ENCODE measurements around the gene KCNMA1.

KCNMA1 gene

GRCh38 chr10:77049146-77049545, 588.5 kb downstream of the KCNMA1 start:
- WGBS (ENCODE audit: insufficient coverage, insufficient read length), result no CpG with 5 or more reads among the region's 3 CpGs
- H3K4me1 ChIP-seq (ENCODE audit: control insufficient read depth, insufficient read depth, low read length), result no peaks in the 10 kb centered on the region
- H3K4me3 ChIP-seq (ENCODE audit: low read length), result no peak overlapping the region
- DNase-seq (ENCODE audit: low read depth, low spot score), result no peak
- H3K36me3 ChIP-seq (ENCODE audit: control insufficient read depth, insufficient read depth, low read length), result no peaks in the 10 kb centered on the region
- H3K27me3 ChIP-seq (ENCODE audit: control insufficient read depth, insufficient read depth, low read length), result no peaks in the 10 kb centered on the region
- H3K27ac ChIP-seq (ENCODE audit: low read length), result no peak overlapping the region
- H3K9me3 ChIP-seq (ENCODE audit: control insufficient read depth, insufficient read depth, low read length), result no peaks in the 10 kb centered on the region

- no peaks in the 10 kb centered on the region for H3K4me1 ChIP-seq (ENCODE audit: control insufficient read depth, insufficient read depth, low read length)
- H3K36me3 ChIP-seq (ENCODE audit: control insufficient read depth, insufficient read depth, low read length), result no peaks in the 10 kb centered on the region
- no peaks in the 10 kb centered on the region for H3K9me3 ChIP-seq (ENCODE audit: control insufficient read depth, insufficient read depth, low read length)
- no CpG with 5 or more reads among the region's 2 CpGs for WGBS (ENCODE audit: insufficient coverage, insufficient read length)
- H3K27ac ChIP-seq (ENCODE audit: low read length), result no peak overlapping the region
- no peak overlapping the region for H3K4me3 ChIP-seq (ENCODE audit: low read length)
- DNase-seq (ENCODE audit: low read depth, low spot score), result no peak
- H3K27me3 ChIP-seq (ENCODE audit: control insufficient read depth, insufficient read depth, low read length), result no peaks in the 10 kb centered on the region
These were observed 592.5 kb downstream of the KCNMA1 start for GRCh38 chr10:77045085-77045484.

GRCh38 chr10:77043420-77043763, 594.2 kb downstream of the KCNMA1 start:
- Histone ChIP-seq H3K27ac (ENCODE audit: low read length) (no peak overlapping the region), H3K27me3 (ENCODE audit: control insufficient read depth, insufficient read depth, low read length) (no peaks in the 10 kb centered on the region), H3K4me3 (ENCODE audit: low read length) (no peak overlapping the region), H3K36me3 (ENCODE audit: control insufficient read depth, insufficient read depth, low read length) (no peaks in the 10 kb centered on the region), H3K4me1 (ENCODE audit: control insufficient read depth, insufficient read depth, low read length) (no peaks in the 10 kb centered on the region), H3K9me3 (ENCODE audit: control insufficient read depth, insufficient read depth, low read length) (no peaks in the 10 kb centered on the region)
- WGBS (ENCODE audit: insufficient coverage, insufficient read length), result no CpG with 5 or more reads among the region's 2 CpGs
- DNase-seq (ENCODE audit: low read depth, low spot score), result no peak

- DNase-seq (ENCODE audit: low read depth, low spot score), result no peak
- peaks cover 2% of the 10 kb centered on the region; the same call in 1 of the 2 replicates for H3K4me1 ChIP-seq (ENCODE audit: control insufficient read depth, insufficient read depth, low read length)
- no peaks in the 10 kb centered on the region for H3K9me3 ChIP-seq (ENCODE audit: control insufficient read depth, insufficient read depth, low read length)
- no peaks in the 10 kb centered on the region for H3K36me3 ChIP-seq (ENCODE audit: control insufficient read depth, insufficient read depth, low read length)
- H3K27me3 ChIP-seq (ENCODE audit: control insufficient read depth, insufficient read depth, low read length), result no peaks in the 10 kb centered on the region
- no CpG with 5 or more reads among the region's 4 CpGs for WGBS (ENCODE audit: insufficient coverage, insufficient read length)
- no peak overlapping the region for H3K4me3 ChIP-seq (ENCODE audit: low read length)
- no peak overlapping the region for H3K27ac ChIP-seq (ENCODE audit: low read length)
These were observed 594.7 kb downstream of the KCNMA1 start for GRCh38 chr10:77042706-77043419.

- no peak for DNase-seq (ENCODE audit: low read depth, low spot score)
- H3K4me3 ChIP-seq (ENCODE audit: low read length), result no peak overlapping the region
- no peaks in the 10 kb centered on the region for H3K9me3 ChIP-seq (ENCODE audit: control insufficient read depth, insufficient read depth, low read length)
- H3K27ac ChIP-seq (ENCODE audit: low read length), result no peak overlapping the region
- WGBS (ENCODE audit: insufficient coverage, insufficient read length), result no CpG with 5 or more reads among the region's 4 CpGs
- H3K36me3 ChIP-seq (ENCODE audit: control insufficient read depth, insufficient read depth, low read length), result no peaks in the 10 kb centered on the region
- H3K4me1 ChIP-seq (ENCODE audit: control insufficient read depth, insufficient read depth, low read length), result peaks cover 3% of the 10 kb centered on the region; the same call in 1 of the 2 replicates
- no peaks in the 10 kb centered on the region for H3K27me3 ChIP-seq (ENCODE audit: control insufficient read depth, insufficient read depth, low read length)
These were observed 595.9 kb downstream of the KCNMA1 start for GRCh38 chr10:77041636-77042258.

DNA sequence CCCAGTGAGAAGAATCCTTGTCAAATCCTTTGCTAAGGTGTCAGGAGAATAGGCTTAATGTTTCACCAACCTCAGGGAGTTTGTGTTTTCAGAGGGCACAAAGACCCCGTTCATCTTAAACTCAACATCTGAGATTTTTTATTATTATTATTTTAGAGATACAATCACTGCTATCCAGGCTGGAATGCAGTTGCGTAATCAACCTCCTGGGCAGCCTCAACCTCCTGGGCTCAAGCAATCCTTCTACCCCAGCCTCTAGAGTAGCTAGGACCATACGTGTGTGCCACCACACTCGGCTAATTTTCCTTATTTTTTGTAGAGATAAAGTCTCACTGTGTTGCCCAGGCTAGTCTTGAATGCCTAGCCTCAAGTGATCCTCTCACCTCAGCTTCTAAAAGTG, 599.2 kb downstream of the KCNMA1 start:
- no peak for DNase-seq (ENCODE audit: low read depth, low spot score)
- Histone ChIP-seq H3K4me3 (ENCODE audit: low read length) (no peak overlapping the region), H3K4me1 (ENCODE audit: control insufficient read depth, insufficient read depth, low read length) (peaks cover 3% of the 10 kb centered on the region; the same call in 1 of the 2 replicates), H3K9me3 (ENCODE audit: control insufficient read depth, insufficient read depth, low read length) (no peaks in the 10 kb centered on the region), H3K27me3 (ENCODE audit: control insufficient read depth, insufficient read depth, low read length) (no peaks in the 10 kb centered on the region), H3K36me3 (ENCODE audit: control insufficient read depth, insufficient read depth, low read length) (no peaks in the 10 kb centered on the region), H3K27ac (ENCODE audit: low read length) (no peak overlapping the region)
- no CpG with 5 or more reads among the region's 4 CpGs for WGBS (ENCODE audit: insufficient coverage, insufficient read length)

DNA sequence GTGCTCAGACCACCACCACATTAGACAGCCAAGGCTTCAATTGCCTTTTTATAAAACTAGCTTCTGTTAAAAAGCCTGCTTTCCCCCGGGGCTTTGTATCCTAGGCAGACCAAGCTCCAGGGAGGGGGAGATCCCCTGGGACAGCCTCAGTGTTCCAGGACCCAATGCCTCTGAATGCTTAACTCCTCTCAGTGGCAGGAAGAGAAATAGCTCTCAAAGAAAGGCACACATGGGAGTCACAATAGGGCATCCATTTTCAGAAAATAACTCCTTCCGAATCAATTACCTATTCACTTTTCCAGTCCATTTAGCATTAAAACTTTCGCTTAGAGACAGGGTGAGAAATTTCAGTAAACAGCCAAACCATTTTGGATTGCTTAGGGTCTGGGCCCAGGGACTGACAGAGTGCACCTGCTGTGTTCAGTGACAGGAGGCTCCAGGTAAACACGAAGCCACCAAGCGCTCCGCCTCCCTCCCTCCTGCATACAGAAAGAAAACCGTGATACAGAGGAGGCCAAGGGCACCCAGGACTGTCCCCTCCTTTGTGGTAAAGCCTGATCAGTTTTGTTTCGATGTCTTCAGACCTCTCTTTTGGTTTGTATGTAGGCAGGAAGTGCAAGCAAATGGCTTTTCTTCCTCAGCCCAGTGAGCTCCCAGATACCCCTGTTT, 599.7 kb downstream of the KCNMA1 start:
- no peak overlapping the region for H3K4me3 ChIP-seq (ENCODE audit: low read length)

DNA sequence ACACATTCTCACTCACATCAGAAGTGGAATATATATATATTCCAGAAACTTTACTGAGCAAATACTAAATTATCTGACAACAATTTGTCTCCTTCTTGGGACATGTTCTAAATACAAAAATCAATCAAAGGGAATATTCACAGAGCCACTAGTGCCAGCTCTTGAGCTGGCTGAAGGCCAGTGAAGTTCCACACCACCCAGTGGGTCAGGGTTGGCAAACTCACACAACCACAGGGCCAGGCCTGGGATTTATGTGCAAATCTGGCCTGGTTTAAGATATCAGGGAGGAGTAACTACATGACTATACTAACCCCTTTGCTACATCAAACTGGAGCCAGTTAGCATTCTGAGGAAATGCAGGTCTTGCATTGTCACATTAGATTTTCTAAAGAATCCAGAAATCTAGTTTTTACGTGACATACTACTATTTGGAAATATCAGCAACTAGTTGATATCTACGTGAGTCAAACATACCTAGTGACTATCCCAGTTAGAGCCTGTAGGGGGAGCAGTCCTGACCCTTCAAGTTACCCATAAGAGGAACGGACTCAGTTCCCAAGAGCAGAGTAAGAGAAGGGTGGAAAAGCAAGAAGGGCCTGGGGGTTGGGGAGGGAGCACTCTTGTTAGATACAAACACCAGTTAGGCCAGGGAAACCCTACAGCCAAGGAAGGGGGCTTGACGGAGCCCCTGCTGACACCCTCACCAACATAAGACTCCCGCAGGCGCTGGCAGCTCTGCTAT, 600.4 kb downstream of the KCNMA1 start:
- Histone ChIP-seq H3K27me3 (ENCODE audit: control insufficient read depth, insufficient read depth, low read length) (no peaks in the 10 kb centered on the region), H3K4me3 (ENCODE audit: low read length) (no peak overlapping the region), H3K27ac (ENCODE audit: low read length) (no peak overlapping the region), H3K4me1 (ENCODE audit: control insufficient read depth, insufficient read depth, low read length) (peaks cover 3% of the 10 kb centered on the region; the same call in 1 of the 2 replicates), H3K36me3 (ENCODE audit: control insufficient read depth, insufficient read depth, low read length) (no peaks in the 10 kb centered on the region), H3K9me3 (ENCODE audit: control insufficient read depth, insufficient read depth, low read length) (no peaks in the 10 kb centered on the region)
- no CpG with 5 or more reads among the region's 6 CpGs for WGBS (ENCODE audit: insufficient coverage, insufficient read length)
- DNase-seq (ENCODE audit: low read depth, low spot score), result peak; percentile 57

More for the DNA sequence above, 599.7 kb downstream of the KCNMA1 start:
- no peaks in the 10 kb centered on the region for H3K27me3 ChIP-seq (ENCODE audit: control insufficient read depth, insufficient read depth, low read length)
- H3K36me3 ChIP-seq (ENCODE audit: control insufficient read depth, insufficient read depth, low read length), result no peaks in the 10 kb centered on the region
- no CpG with 5 or more reads among the region's 8 CpGs for WGBS (ENCODE audit: insufficient coverage, insufficient read length)
- H3K27ac ChIP-seq (ENCODE audit: low read length), result no peak overlapping the region
- peaks cover 3% of the 10 kb centered on the region; the same call in 1 of the 2 replicates for H3K4me1 ChIP-seq (ENCODE audit: control insufficient read depth, insufficient read depth, low read length)
- no peak for DNase-seq (ENCODE audit: low read depth, low spot score)
- H3K9me3 ChIP-seq (ENCODE audit: control insufficient read depth, insufficient read depth, low read length), result no peaks in the 10 kb centered on the region

- no peaks in the 10 kb centered on the region for H3K9me3 ChIP-seq (ENCODE audit: control insufficient read depth, insufficient read depth, low read length)
- DNase-seq (ENCODE audit: low read depth, low spot score), result no peak
- peaks cover 3% of the 10 kb centered on the region; the same call in 1 of the 2 replicates for H3K4me1 ChIP-seq (ENCODE audit: control insufficient read depth, insufficient read depth, low read length)
- H3K4me3 ChIP-seq (ENCODE audit: low read length), result no peak overlapping the region
- no peak overlapping the region for H3K27ac ChIP-seq (ENCODE audit: low read length)
- WGBS (ENCODE audit: insufficient coverage, insufficient read length), result no CpG with 5 or more reads among the region's 4 CpGs
- H3K27me3 ChIP-seq (ENCODE audit: control insufficient read depth, insufficient read depth, low read length), result no peaks in the 10 kb centered on the region
- no peaks in the 10 kb centered on the region for H3K36me3 ChIP-seq (ENCODE audit: control insufficient read depth, insufficient read depth, low read length)
These were observed 601.3 kb downstream of the KCNMA1 start for GRCh38 chr10:77036276-77036675.

GRCh38 chr10:77034795-77035194, 602.8 kb downstream of the KCNMA1 start:
- H3K9me3 ChIP-seq (ENCODE audit: control insufficient read depth, insufficient read depth, low read length), result no peaks in the 10 kb centered on the region
- H3K4me1 ChIP-seq (ENCODE audit: control insufficient read depth, insufficient read depth, low read length), result peaks cover 3% of the 10 kb centered on the region; the same call in 1 of the 2 replicates
- H3K4me3 ChIP-seq (ENCODE audit: low read length), result no peak overlapping the region
- H3K36me3 ChIP-seq (ENCODE audit: control insufficient read depth, insufficient read depth, low read length), result no peaks in the 10 kb centered on the region
- WGBS (ENCODE audit: insufficient coverage, insufficient read length), result no CpG with 5 or more reads among the region's 4 CpGs
- no peaks in the 10 kb centered on the region for H3K27me3 ChIP-seq (ENCODE audit: control insufficient read depth, insufficient read depth, low read length)
- H3K27ac ChIP-seq (ENCODE audit: low read length), result no peak overlapping the region
- no peak for DNase-seq (ENCODE audit: low read depth, low spot score)

Data from iPS DF 6.9 (cell line).